Measurements from ENCODE around the gene PLCL1.

The PLCL1 gene

GRCh38 chr2:198063242-198063641, 258.8 kb downstream of the PLCL1 start:
- Mint-ChIP-seq H3K36me3 (no peaks in the 10 kb centered on the region), H3K9me3 (no peaks in the 10 kb centered on the region), H3K27me3 (no peaks in the 10 kb centered on the region), H3K4me3 (no peak overlapping the region), H3K4me1 (no peaks in the 10 kb centered on the region), H3K27ac (no peak overlapping the region)
- no peak for DNase-seq
- CTCF ChIA-PET, result interaction anchor here (1.0 to 1.1 kb wide), 2 partner anchors 33 to 250 kb away, joined by 3 read pairs; no protein-coding TSS in a partner anchor

GRCh38 chr2:198065322-198065721, 260.9 kb downstream of the PLCL1 start:
- DNase-seq, result no peak
- Mint-ChIP-seq H3K36me3 (no peaks in the 10 kb centered on the region), H3K27me3 (no peaks in the 10 kb centered on the region), H3K4me1 (no peaks in the 10 kb centered on the region), H3K4me3 (no peak overlapping the region), H3K27ac (no peak overlapping the region), H3K9me3 (no peaks in the 10 kb centered on the region)
- CTCF ChIA-PET, result no interaction called here

- H3K27ac Mint-ChIP-seq, result no peak overlapping the region
- no peak for DNase-seq
- no peaks in the 10 kb centered on the region for H3K27me3 Mint-ChIP-seq
- H3K4me1 Mint-ChIP-seq, result no peaks in the 10 kb centered on the region
- CTCF ChIA-PET, result no interaction called here
- no peaks in the 10 kb centered on the region for H3K36me3 Mint-ChIP-seq
- H3K9me3 Mint-ChIP-seq, result no peaks in the 10 kb centered on the region
- no peak overlapping the region for H3K4me3 Mint-ChIP-seq
These were observed 262.2 kb downstream of the PLCL1 start for GRCh38 chr2:198066597-198066996.

GRCh38 chr2:198072655-198073054, 268.3 kb downstream of the PLCL1 start:
- CTCF ChIA-PET, result no interaction called here
- no peak overlapping the region for H3K27ac Mint-ChIP-seq
- no peak overlapping the region for H3K4me3 Mint-ChIP-seq
- no peaks in the 10 kb centered on the region for H3K36me3 Mint-ChIP-seq
- no peaks in the 10 kb centered on the region for H3K4me1 Mint-ChIP-seq
- no peak for DNase-seq
- H3K27me3 Mint-ChIP-seq, result no peaks in the 10 kb centered on the region
- H3K9me3 Mint-ChIP-seq, result no peaks in the 10 kb centered on the region

GRCh38 chr2:198073253-198073652, 268.9 kb downstream of the PLCL1 start:
- DNase-seq, result no peak
- Mint-ChIP-seq H3K9me3 (no peaks in the 10 kb centered on the region), H3K4me3 (no peak overlapping the region), H3K27ac (no peak overlapping the region), H3K27me3 (no peaks in the 10 kb centered on the region), H3K36me3 (no peaks in the 10 kb centered on the region), H3K4me1 (no peaks in the 10 kb centered on the region)
- CTCF ChIA-PET, result interaction anchor here (0.7 kb wide), 1 partner anchor 127 kb away, joined by 3 read pairs; no protein-coding TSS in a partner anchor

- CTCF ChIA-PET, result no interaction called here
- Mint-ChIP-seq H3K36me3 (no peaks in the 10 kb centered on the region), H3K27me3 (no peaks in the 10 kb centered on the region), H3K9me3 (no peaks in the 10 kb centered on the region), H3K27ac (no peak overlapping the region), H3K4me3 (no peak overlapping the region), H3K4me1 (no peaks in the 10 kb centered on the region)
- DNase-seq, result no peak
These were observed 273.1 kb downstream of the PLCL1 start for GRCh38 chr2:198077477-198077876.

- H3K4me1 Mint-ChIP-seq, result no peaks in the 10 kb centered on the region
- CTCF ChIA-PET, result no interaction called here
- no peaks in the 10 kb centered on the region for H3K36me3 Mint-ChIP-seq
- H3K4me3 Mint-ChIP-seq, result no peak overlapping the region
- H3K27me3 Mint-ChIP-seq, result no peaks in the 10 kb centered on the region
- DNase-seq, result no peak
- no peak overlapping the region for H3K27ac Mint-ChIP-seq
- H3K9me3 Mint-ChIP-seq, result no peaks in the 10 kb centered on the region
These were observed 276.7 kb downstream of the PLCL1 start for GRCh38 chr2:198080879-198081765.

- H3K27ac Mint-ChIP-seq, result no peak overlapping the region
- H3K4me1 Mint-ChIP-seq, result no peaks in the 10 kb centered on the region
- H3K4me3 Mint-ChIP-seq, result no peak overlapping the region
- no peaks in the 10 kb centered on the region for H3K27me3 Mint-ChIP-seq
- CTCF ChIA-PET, result interaction anchor here (1.3 kb wide), 1 partner anchor 18 kb away, joined by 3 read pairs; no protein-coding TSS in a partner anchor
- no peaks in the 10 kb centered on the region for H3K9me3 Mint-ChIP-seq
- no peaks in the 10 kb centered on the region for H3K36me3 Mint-ChIP-seq
- DNase-seq, result no peak
These were observed 279.8 kb downstream of the PLCL1 start for GRCh38 chr2:198084156-198084555.

- Mint-ChIP-seq H3K4me1 (no peaks in the 10 kb centered on the region), H3K27ac (no peak overlapping the region), H3K27me3 (no peaks in the 10 kb centered on the region), H3K9me3 (no peaks in the 10 kb centered on the region), H3K36me3 (no peaks in the 10 kb centered on the region), H3K4me3 (no peak overlapping the region)
- CTCF ChIA-PET, result interaction anchor here (1.2 kb wide), 1 partner anchor 31 kb away, joined by 4 read pairs; no protein-coding TSS in a partner anchor
- DNase-seq, result no peak
These were observed 291.6 kb downstream of the PLCL1 start for GRCh38 chr2:198096002-198096401.

GRCh38 chr2:198096965-198097364, 292.6 kb downstream of the PLCL1 start:
- Mint-ChIP-seq H3K9me3 (no peaks in the 10 kb centered on the region), H3K27ac (no peak overlapping the region), H3K27me3 (no peaks in the 10 kb centered on the region), H3K36me3 (peaks cover 1% of the 10 kb centered on the region), H3K4me1 (no peaks in the 10 kb centered on the region), H3K4me3 (no peak overlapping the region)
- no peak for DNase-seq
- CTCF ChIA-PET, result interaction anchor here (1.2 kb wide), 1 partner anchor 30 kb away, joined by 4 read pairs; no protein-coding TSS in a partner anchor

GRCh38 chr2:198097630-198098029, 293.2 kb downstream of the PLCL1 start:
- Mint-ChIP-seq H3K4me3 (no peak overlapping the region), H3K27me3 (no peaks in the 10 kb centered on the region), H3K9me3 (no peaks in the 10 kb centered on the region), H3K27ac (no peak overlapping the region), H3K4me1 (no peaks in the 10 kb centered on the region), H3K36me3 (peaks cover 1% of the 10 kb centered on the region)
- no peak for DNase-seq
- CTCF ChIA-PET, result no interaction called here

GRCh38 chr2:198098386-198098785, 294.0 kb downstream of the PLCL1 start:
- H3K4me3 Mint-ChIP-seq, result no peak overlapping the region
- peaks cover 1% of the 10 kb centered on the region for H3K36me3 Mint-ChIP-seq
- DNase-seq, result no peak
- H3K4me1 Mint-ChIP-seq, result no peaks in the 10 kb centered on the region
- H3K27ac Mint-ChIP-seq, result no peak overlapping the region
- H3K27me3 Mint-ChIP-seq, result no peaks in the 10 kb centered on the region
- CTCF ChIA-PET, result no interaction called here
- no peaks in the 10 kb centered on the region for H3K9me3 Mint-ChIP-seq

GRCh38 chr2:198098918-198099317, 294.5 kb downstream of the PLCL1 start:
- H3K4me3 Mint-ChIP-seq, result no peak overlapping the region
- H3K27me3 Mint-ChIP-seq, result no peaks in the 10 kb centered on the region
- CTCF ChIA-PET, result no interaction called here
- H3K36me3 Mint-ChIP-seq, result peaks cover 1% of the 10 kb centered on the region
- H3K4me1 Mint-ChIP-seq, result no peaks in the 10 kb centered on the region
- DNase-seq, result no peak
- H3K9me3 Mint-ChIP-seq, result no peaks in the 10 kb centered on the region
- H3K27ac Mint-ChIP-seq, result no peak overlapping the region

- Mint-ChIP-seq H3K27ac (no peak overlapping the region), H3K4me1 (no peaks in the 10 kb centered on the region), H3K27me3 (no peaks in the 10 kb centered on the region), H3K4me3 (no peak overlapping the region), H3K36me3 (peaks cover 6% of the 10 kb centered on the region), H3K9me3 (no peaks in the 10 kb centered on the region)
- DNase-seq, result no peak
- CTCF ChIA-PET, result no interaction called here
These were observed 296.0 kb downstream of the PLCL1 start for GRCh38 chr2:198100346-198100745.

GRCh38 chr2:198101688-198102087, 297.3 kb downstream of the PLCL1 start:
- Mint-ChIP-seq H3K4me3 (no peak overlapping the region), H3K36me3 (peaks cover 6% of the 10 kb centered on the region), H3K27ac (no peak overlapping the region), H3K9me3 (no peaks in the 10 kb centered on the region), H3K27me3 (no peaks in the 10 kb centered on the region), H3K4me1 (no peaks in the 10 kb centered on the region)
- DNase-seq, result no peak
- CTCF ChIA-PET, result interaction anchor here (0.6 kb wide), 1 partner anchor 18 kb away, joined by 3 read pairs; no protein-coding TSS in a partner anchor

Data from activated naive CD4-positive, alpha-beta T cell treated with anti-CD3 and anti-CD28 coated beads, Interleukin-2, amount 10 ng/mL, durations not matched to agents 7 days and 5 days (primary cell).